Upper lobe of left lung (tissue), 6 donors: ENCODE measurements around the gene WDR70. TPM values are rescaled to one million over a fixed set of nuclear protein-coding genes. Genes with fewer than 3 reads are reported as not detected.

Experiments used
- ATAC-seq, 2 donors: fragments of 200-7000 bp; cut with Tn5 transposase; one replicate each; pipeline ENCODE4 v1.9.1; 2022; ENCODE audit warnings: mild to moderate bottlenecking in 2 of 2, moderate library complexity in 2 of 2; ENCODE audit not compliant: low FRiP score in 2 of 2
- DNase-seq, 2 donors: peaks; one replicate each; pipeline ENCODE4 v3.0.0-alpha.2; 2019 to 2020
- H3K27ac ChIP-seq, 4 donors: fragments of 200-600 bp; sonication (generic); one replicate each; pipeline ENCODE4 v1.5.1; 2016 to 2019
- H3K27me3 ChIP-seq, 4 donors: fragments of 200-600 bp; sonication (generic); one replicate each; pipeline ENCODE4 v1.5.1; 2017 to 2019
- H3K36me3 ChIP-seq, 4 donors: fragments of 200-600 bp; sonication (generic); one replicate each; pipeline ENCODE4 v1.5.1; 2016 to 2019
- H3K4me1 ChIP-seq, 4 donors: fragments of 200-600 bp; sonication (generic); one replicate each; pipeline ENCODE4 v1.5.1; 2018 to 2019
- H3K4me3 ChIP-seq, 4 donors: fragments of 200-600 bp; sonication (generic); one replicate each; pipeline ENCODE4 v1.5.1; 2017 to 2019; ENCODE audit warnings: mild to moderate bottlenecking in 2 of 4, moderate library complexity in 1 of 4
- H3K9me3 ChIP-seq, 4 donors: fragments of 200-600 bp; sonication (generic); one replicate each; pipeline ENCODE4 v1.5.1; 2018 to 2019
- EP300 ChIP-seq, 4 donors: sonication (generic); formaldehyde crosslinking; IDR thresholded peaks; one replicate each; pipeline ENCODE4 v1.5.1; 2017; ENCODE audit warnings: antibody characterized with exemption in 4 of 4, control low read depth in 2 of 4
- POLR2A ChIP-seq, 4 donors: fragments of 450-650 bp; IDR thresholded peaks; one replicate each; pipeline ENCODE4 v1.5.1; 2016 to 2017; ENCODE audit warnings: antibody characterized with exemption in 4 of 4, mild to moderate bottlenecking in 2 of 4
- POLR2AphosphoS5 ChIP-seq, 2 donors: sonication (generic); formaldehyde crosslinking; IDR thresholded peaks; one replicate each; pipeline ENCODE4 v1.5.1; 2017; ENCODE audit warnings: antibody characterized with exemption in 2 of 2
- WGBS, 2 donors: methylation state at CpG; one replicate each; pipeline ENCODE4 v1.1.5; 2017 to 2018; 5-methylcytosine and 5-hydroxymethylcytosine counted together
- total RNA-seq, 6 donors: library from RNA; depleted of rRNA in 4 of 6; stranded (reverse); fragments of >200 nt in 4 of 6; gene quantifications; one replicate each; pipeline versions ENCODE4 v1.1.0 to v1.2.1, GENCODE V29; 2016 to 2021
- TF ChIP-seq, protein P1 (sequence below), 6 experiments: fragments of 450-650 bp in 4 of 6; fragments of 200-600 bp in 2 of 6; sonication (generic) in 2 of 6; IDR thresholded peaks; one replicate each; pipeline ENCODE4 v1.5.1; 2016 to 2019; ENCODE audit warnings: antibody characterized with exemption in 6 of 6
- donor health status: DM: no; HTN: no; CAD: no; lungs with moderate emphysema.
- donor health status: DM: no; HTN: yes; CAD: no; lungs with severe emphysema.

Gene WDR70
- total RNA-seq, 6 donors from 2014 or later, result 20.7 to 75.4 (median 27.9) TPM

DNA sequence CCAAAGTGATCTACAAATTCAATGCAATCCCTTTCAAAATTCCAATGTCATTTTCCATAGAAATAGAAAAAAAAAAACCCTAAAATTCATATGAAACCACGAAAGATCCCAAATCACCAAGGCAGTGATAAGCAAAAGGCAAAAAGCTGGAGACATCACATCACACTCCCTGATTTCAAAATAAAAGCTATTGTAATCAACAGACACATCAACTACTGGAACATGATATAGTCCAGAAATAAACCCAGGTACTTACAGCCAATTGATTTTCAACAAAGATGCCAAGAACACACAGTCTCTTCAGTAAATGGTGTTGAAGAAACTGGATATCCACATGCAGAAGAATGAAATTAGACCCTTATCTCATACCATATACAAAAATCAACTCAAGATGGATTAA, 224.0 kb downstream of the WDR70 start:
- H3K27ac ChIP-seq, result no peak overlapping the region
- peaks cover 0 to 3% (median 0%) of the 10 kb centered on the region in 4 donors for H3K9me3 ChIP-seq
- TF ChIP-seq POLR2AphosphoS5 (IDR thresholded peaks at IDR 0.05) (no peak), EP300 (IDR thresholded peaks at IDR 0.05) (no peak), POLR2A (IDR thresholded peaks at IDR 0.05) (no peak)
- TF ChIP-seq, protein P1, sequence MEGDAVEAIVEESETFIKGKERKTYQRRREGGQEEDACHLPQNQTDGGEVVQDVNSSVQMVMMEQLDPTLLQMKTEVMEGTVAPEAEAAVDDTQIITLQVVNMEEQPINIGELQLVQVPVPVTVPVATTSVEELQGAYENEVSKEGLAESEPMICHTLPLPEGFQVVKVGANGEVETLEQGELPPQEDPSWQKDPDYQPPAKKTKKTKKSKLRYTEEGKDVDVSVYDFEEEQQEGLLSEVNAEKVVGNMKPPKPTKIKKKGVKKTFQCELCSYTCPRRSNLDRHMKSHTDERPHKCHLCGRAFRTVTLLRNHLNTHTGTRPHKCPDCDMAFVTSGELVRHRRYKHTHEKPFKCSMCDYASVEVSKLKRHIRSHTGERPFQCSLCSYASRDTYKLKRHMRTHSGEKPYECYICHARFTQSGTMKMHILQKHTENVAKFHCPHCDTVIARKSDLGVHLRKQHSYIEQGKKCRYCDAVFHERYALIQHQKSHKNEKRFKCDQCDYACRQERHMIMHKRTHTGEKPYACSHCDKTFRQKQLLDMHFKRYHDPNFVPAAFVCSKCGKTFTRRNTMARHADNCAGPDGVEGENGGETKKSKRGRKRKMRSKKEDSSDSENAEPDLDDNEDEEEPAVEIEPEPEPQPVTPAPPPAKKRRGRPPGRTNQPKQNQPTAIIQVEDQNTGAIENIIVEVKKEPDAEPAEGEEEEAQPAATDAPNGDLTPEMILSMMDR (IDR thresholded peaks at IDR 0.05), result no peak
- WGBS, 2 donors, result 92 to 97% methylated on average over 1 of the region's 1 CpG
- H3K4me3 ChIP-seq, result no peak overlapping the region
- ATAC-seq (no peak), DNase-seq (no peak)
- H3K36me3 ChIP-seq, result peaks cover 0 to 5% (median 0%) of the 10 kb centered on the region in 4 donors
- H3K27me3 ChIP-seq, result no peaks in the 10 kb centered on the region
- no peaks in the 10 kb centered on the region for H3K4me1 ChIP-seq

DNA sequence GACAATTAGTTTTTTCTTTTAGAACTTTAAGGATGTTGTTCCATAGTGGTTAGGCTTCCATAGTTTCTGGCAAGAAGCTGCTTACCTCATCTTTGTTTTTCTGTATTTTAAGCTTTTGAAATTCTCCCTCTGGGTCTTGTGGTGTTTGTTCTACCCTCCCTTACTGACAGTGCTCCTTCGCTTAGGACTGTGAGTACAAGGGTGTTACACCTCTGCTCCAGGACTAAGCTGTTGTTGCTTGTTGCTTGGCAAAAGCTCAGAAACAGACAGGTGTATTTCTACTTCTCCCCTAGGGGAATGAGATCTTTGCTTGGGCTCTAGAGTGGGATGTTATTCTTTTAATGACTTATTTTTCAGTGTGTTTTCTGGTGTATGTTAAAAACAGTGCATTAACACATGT, 225.2 kb downstream of the WDR70 start:
- TF ChIP-seq EP300 (IDR thresholded peaks at IDR 0.05), result no peak
- TF ChIP-seq POLR2AphosphoS5 (IDR thresholded peaks at IDR 0.05), result no peak
- TF ChIP-seq POLR2A (IDR thresholded peaks at IDR 0.05), result no peak
- TF ChIP-seq, protein P1 (IDR thresholded peaks at IDR 0.05), result no peak
- DNase-seq, result no peak
- WGBS, 2 donors, result 89 to 91% methylated on average over 1 of the region's 1 CpG
- Histone ChIP-seq H3K36me3 (peaks cover 0 to 8% (median 0%) of the 10 kb centered on the region in 4 donors), H3K4me3 (no peak overlapping the region), H3K4me1 (no peaks in the 10 kb centered on the region), H3K27me3 (no peaks in the 10 kb centered on the region), H3K27ac (no peak overlapping the region), H3K9me3 (peaks cover 0 to 3% (median 0%) of the 10 kb centered on the region in 4 donors)
- no peak for ATAC-seq

DNA sequence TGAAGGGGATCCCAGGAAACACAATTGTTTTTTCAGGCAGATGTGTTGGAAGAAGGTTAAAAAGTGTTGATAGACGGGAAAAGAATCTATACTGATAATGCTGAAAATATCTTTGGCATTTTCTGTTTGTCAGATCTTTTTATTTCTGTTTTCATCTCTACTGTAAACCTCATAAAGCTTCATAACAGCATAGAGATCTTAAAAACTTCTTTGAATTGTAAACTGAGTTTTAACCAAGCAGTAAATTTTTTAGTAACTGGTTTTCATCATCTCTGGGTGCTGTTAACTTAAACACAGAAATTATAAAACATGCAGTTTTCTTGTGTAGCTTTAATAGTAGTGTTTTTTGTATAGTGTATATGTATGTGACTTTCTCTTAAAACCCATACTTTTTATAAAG, 227.0 kb downstream of the WDR70 start:
- H3K36me3 ChIP-seq, result peaks cover 0 to 7% (median 0%) of the 10 kb centered on the region in 4 donors
- ATAC-seq, result no peak
- 89 to 94% methylated on average over 1 of the region's 1 CpG for WGBS, 2 donors
- TF ChIP-seq POLR2A (IDR thresholded peaks at IDR 0.05) (no peak), POLR2AphosphoS5 (IDR thresholded peaks at IDR 0.05) (no peak), EP300 (IDR thresholded peaks at IDR 0.05) (no peak)
- TF ChIP-seq, protein P1 (IDR thresholded peaks at IDR 0.05), result no peak
- no peaks in the 10 kb centered on the region for H3K4me1 ChIP-seq
- H3K27ac ChIP-seq, result no peak overlapping the region
- no peaks in the 10 kb centered on the region for H3K9me3 ChIP-seq
- H3K4me3 ChIP-seq, result no peak overlapping the region
- H3K27me3 ChIP-seq, result no peaks in the 10 kb centered on the region
- DNase-seq, result no peak

DNA sequence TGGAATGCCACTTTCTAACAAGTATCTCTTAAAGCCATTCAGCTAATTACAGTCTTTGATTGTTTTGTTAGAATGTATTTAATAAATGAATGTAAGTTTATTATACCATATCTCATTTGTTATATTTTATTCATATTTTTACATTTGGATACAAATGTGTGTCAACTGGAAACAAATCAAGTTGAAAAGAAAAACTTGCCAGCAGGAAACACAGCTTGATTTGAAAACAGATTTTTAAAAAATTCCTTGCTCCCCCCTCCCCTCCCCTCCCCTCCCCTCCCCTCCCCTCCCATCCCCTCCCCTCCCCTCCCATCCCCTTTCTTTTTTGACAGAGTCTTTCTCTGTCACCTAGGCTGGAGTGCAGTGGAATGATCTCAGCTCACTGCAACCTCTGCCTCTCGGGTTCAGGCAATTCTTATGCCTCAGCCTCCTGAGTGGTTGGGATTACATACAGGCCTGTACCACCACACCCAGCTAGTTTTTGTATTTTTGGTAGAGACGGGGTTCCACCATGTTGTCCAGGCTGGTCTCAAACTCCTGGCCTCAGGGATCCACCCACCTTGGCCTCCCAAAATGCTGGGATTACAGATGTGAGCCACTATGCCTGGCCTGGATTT, 227.6 kb downstream of the WDR70 start:
- 92 to 100% methylated on average over 2 of the region's 2 CpGs for WGBS, 2 donors

More for the DNA sequence above, 227.6 kb downstream of the WDR70 start:
- DNase-seq (no peak), ATAC-seq (no peak)
- no peaks in the 10 kb centered on the region for H3K9me3 ChIP-seq
- TF ChIP-seq, protein P1 (IDR thresholded peaks at IDR 0.05), result no peak
- TF ChIP-seq POLR2A (IDR thresholded peaks at IDR 0.05) (no peak), POLR2AphosphoS5 (IDR thresholded peaks at IDR 0.05) (no peak), EP300 (IDR thresholded peaks at IDR 0.05) (no peak)
- peaks cover 0 to 5% (median 0%) of the 10 kb centered on the region in 4 donors for H3K36me3 ChIP-seq
- no peak overlapping the region for H3K4me3 ChIP-seq
- no peak overlapping the region for H3K27ac ChIP-seq
- H3K4me1 ChIP-seq, result no peaks in the 10 kb centered on the region
- no peaks in the 10 kb centered on the region for H3K27me3 ChIP-seq
